GM12878 (cell line): Measurements from ENCODE around the gene SUFU. TPM values are rescaled to one million over a fixed set of nuclear protein-coding genes. Genes with fewer than 3 reads are reported as not detected.

Source experiments
- ATAC-seq: fragments of 200-7000 bp; cut with Tn5 transposase; 3 replicates; pipeline ENCODE4 v1.9.1; 2020; ENCODE audit warnings: mild to moderate bottlenecking, moderate library complexity
- BruUV-seq: library from RNA; stranded (reverse); fragments of 400-500 nt; replicated peaks from 2 replicates; lab custom pipeline; 2021; lab: Mats Ljungman, UMichigan
- CTCF ChIA-PET: fragments of 300-600 bp; sonication (Branson Sonifier 250); formaldehyde crosslinking; extraction: SDS; loops from one replicate; lab custom pipeline; 2021; ENCODE audit warnings: inconsistent platforms; lab: Yijun Ruan, JAX
- POLR2A ChIA-PET: fragments of 350-600 bp; formaldehyde crosslinking; extraction: SDS; loops from one replicate; lab custom pipeline; 2021; ENCODE audit warnings: inconsistent platforms; lab: Charles Lee
- RAD21 ChIA-PET: fragments of 300-600 bp; sonication (Branson Sonifier 250); formaldehyde crosslinking; loops from one replicate; lab custom pipeline; 2023; ENCODE audit warnings: antibody characterized with exemption; ENCODE audit not compliant: unreplicated experiment; lab: Charles Lee
- SMC1A ChIA-PET: fragments of 300-600 bp; sonication (Branson Sonifier 250); formaldehyde crosslinking; loops from one replicate; lab custom pipeline; 2023; ENCODE audit not compliant: unreplicated experiment, uncharacterized antibody; lab: Charles Lee
- DNase-seq: peaks from one replicate; pipeline ENCODE4 v3.0.0-alpha.2; 2011; ENCODE audit warnings: low read depth, low spot score
- FAIRE-seq: peaks from 3 replicates; lab custom pipeline; 2011; peaks lifted over from hg19 to GRCh38; lab: Jason Lieb, UNC
- H2AFZ ChIP-seq: 2 replicates; pipeline ENCODE4 v1.6.0; 2011; ENCODE audit warnings: low read depth, low read length, control low read depth; ENCODE audit not compliant: control insufficient read depth
- H3K27ac ChIP-seq: 2 replicates; pipeline ENCODE4 v1.5.1; 2011; ENCODE audit warnings: control low read depth; ENCODE audit not compliant: control insufficient read depth, insufficient read depth
- H3K27me3 ChIP-seq, 2 experiments: replicated peaks in 1 of 2; 2 replicates each; pipeline versions ENCODE4 v1.6.0 to v1.6.1; 2011; ENCODE audit warnings: low read length in 1 of 2; ENCODE audit not compliant: control insufficient read depth in 2 of 2, insufficient read depth in 2 of 2
- H3K36me3 ChIP-seq, 2 experiments: 2 replicates each; pipeline ENCODE4 v1.5.1; 2011; ENCODE audit warnings: low read length in 1 of 2; ENCODE audit not compliant: control insufficient read depth in 2 of 2, insufficient read depth in 2 of 2
- H3K4me1 ChIP-seq: 2 replicates; pipeline ENCODE4 v1.6.1; 2011; ENCODE audit warnings: mild to moderate bottlenecking, low read length, moderate library complexity, mixed read lengths; ENCODE audit not compliant: control insufficient read depth, insufficient read depth
- H3K4me2 ChIP-seq: 2 replicates; pipeline ENCODE4 v1.6.0; 2011; ENCODE audit warnings: control low read depth; ENCODE audit not compliant: control insufficient read depth, insufficient read depth
- H3K4me3 ChIP-seq: fragments of 200-600 bp; sonication (generic); 2 replicates; pipeline ENCODE4 v1.5.1; 2016
- H3K79me2 ChIP-seq: 2 replicates; pipeline ENCODE4 v1.6.0; 2011; ENCODE audit warnings: low read length; ENCODE audit not compliant: control insufficient read depth, insufficient read depth
- H3K9ac ChIP-seq: 2 replicates; pipeline ENCODE4 v1.8.0; 2011; ENCODE audit warnings: low read length, control low read depth, mixed read lengths; ENCODE audit not compliant: control insufficient read depth, insufficient read depth
- H3K9me3 ChIP-seq: replicated peaks from 3 replicates; pipeline ENCODE4 v1.5.1; 2011; ENCODE audit warnings: mild to moderate bottlenecking, low read length; ENCODE audit not compliant: control insufficient read depth, insufficient read depth
- H4K20me1 ChIP-seq: 2 replicates; pipeline ENCODE4 v1.6.0; 2011; ENCODE audit not compliant: control insufficient read depth, insufficient read depth
- CBX5 ChIP-seq: sonication (generic); IDR thresholded peaks from 2 replicates; pipeline ENCODE4 v1.6.1; 2016; ENCODE audit warnings: low read depth, moderate library complexity, mild to moderate bottlenecking, inconsistent platforms
- CEBPB ChIP-seq, 2 experiments: fragments of 150-350 bp in 1 of 2; IDR thresholded peaks; 2 replicates each; pipeline ENCODE4 v1.6.1; 2012 to 2014; ENCODE audit warnings: low read depth in 2 of 2, low read length in 2 of 2, borderline replicate concordance in 1 of 2, inconsistent platforms in 1 of 2
- POLR2AphosphoS2 ChIP-seq: IDR thresholded peaks from 2 replicates; pipeline ENCODE4 v1.6.1; 2011; ENCODE audit warnings: low read depth, mild to moderate bottlenecking, low read length, improper control_type of control experiment, moderate library complexity
- RAD21 ChIP-seq: IDR thresholded peaks from 2 replicates; pipeline ENCODE4 v1.6.1; 2011; ENCODE audit warnings: mild to moderate bottlenecking, low read depth, low read length, moderate library complexity; ENCODE audit not compliant: insufficient read depth
- RUNX3 ChIP-seq: IDR thresholded peaks from 2 replicates; pipeline ENCODE4 v1.6.1; 2012; ENCODE audit warnings: low read length, inconsistent platforms
- SMC3 ChIP-seq: IDR thresholded peaks from 2 replicates; pipeline ENCODE4 v1.6.1; 2011; ENCODE audit warnings: low read length, improper control_type of control experiment, borderline replicate concordance
- SPI1 ChIP-seq: IDR thresholded peaks from 2 replicates; pipeline ENCODE4 v1.6.1; 2011; ENCODE audit warnings: low read depth, mild to moderate bottlenecking, low read length, moderate library complexity, borderline replicate concordance; ENCODE audit not compliant: insufficient read depth
- ZNF24 ChIP-seq: fragments of 450-650 bp; IDR thresholded peaks from 2 replicates; pipeline ENCODE4 v1.6.1; 2017; ENCODE audit warnings: antibody characterized with exemption, mild to moderate bottlenecking
- WGBS: methylation state at CpG from one replicate; pipeline ENCODE4 v1.1.6; 2016; ENCODE audit warnings: low lambda C conversion rate; ENCODE audit not compliant: insufficient replicate concordance, insufficient coverage; ENCODE audit errors: missing lambda C conversion rate; 5-methylcytosine and 5-hydroxymethylcytosine counted together
- in situ Hi-C: fragments of 300-500 bp; cut with MboI; formaldehyde crosslinking; loops from 9 replicates; pipeline ENCODE4 v1.14.3; 2018; ENCODE audit warnings: mixed read lengths
- intact Hi-C: fragments of 100-400 bp; cut with micrococcal nuclease; formaldehyde crosslinking; loops from one replicate; pipeline ENCODE4 v1.14.2; 2022; ENCODE audit not compliant: unreplicated experiment
- polyA plus RNA-seq, 11 experiments: library from polyadenylated mRNA; depleted of rRNA in 4 of 11; unstranded in 6 of 11; stranded (reverse) in 5 of 11; fragments of >200 nt; fragmentation: Nextera tagmentation in 4 of 11; fragmentation: Illumina TruSeq in 1 of 11; extraction: Ambion mirVana in 4 of 11; extraction: Trizol in 1 of 11; gene quantifications; 1 replicate in 1 of 11; 2 replicates in 10 of 11; pipeline versions ENCODE4 v1.2.1 to v1.2.3, GENCODE V29; 2011 to 2016; ENCODE audit warnings: inconsistent platforms in 2 of 11, missing spikeins in 2 of 11, low read depth in 1 of 11
- total RNA-seq, 4 experiments: library from RNA; depleted of rRNA in 3 of 4; stranded (reverse); fragments of >200 nt in 3 of 4; fragmentation: Illumina TruSeq in 1 of 4; extraction: Trizol in 1 of 4; gene quantifications; 2 replicates each; pipeline versions ENCODE4 v1.2.1 to v1.2.3, GENCODE V29; 2013 to 2021
- TF ChIP-seq, protein P1 (sequence below), 3 experiments: IDR thresholded peaks in 2 of 3; conservative IDR thresholded peaks in 1 of 3; 2 replicates each; pipeline ENCODE4 v1.5.1; 2011; ENCODE audit warnings: low read depth in 3 of 3, low read length in 3 of 3, mild to moderate bottlenecking in 3 of 3, control low read depth in 2 of 3, moderate library complexity in 2 of 3, inconsistent platforms in 1 of 3, mixed read lengths in 1 of 3; ENCODE audit not compliant: control insufficient read depth in 2 of 3, insufficient read depth in 1 of 3; ENCODE audit errors: extremely low read depth in 1 of 3

The SUFU gene
- total and polyA plus RNA-seq, 10 of the 15 experiments (the other 5 are each of a cell fraction or from before 2014, with no cell fraction given): 0.68 to 7.7 (median 2.4) TPM

DNA sequence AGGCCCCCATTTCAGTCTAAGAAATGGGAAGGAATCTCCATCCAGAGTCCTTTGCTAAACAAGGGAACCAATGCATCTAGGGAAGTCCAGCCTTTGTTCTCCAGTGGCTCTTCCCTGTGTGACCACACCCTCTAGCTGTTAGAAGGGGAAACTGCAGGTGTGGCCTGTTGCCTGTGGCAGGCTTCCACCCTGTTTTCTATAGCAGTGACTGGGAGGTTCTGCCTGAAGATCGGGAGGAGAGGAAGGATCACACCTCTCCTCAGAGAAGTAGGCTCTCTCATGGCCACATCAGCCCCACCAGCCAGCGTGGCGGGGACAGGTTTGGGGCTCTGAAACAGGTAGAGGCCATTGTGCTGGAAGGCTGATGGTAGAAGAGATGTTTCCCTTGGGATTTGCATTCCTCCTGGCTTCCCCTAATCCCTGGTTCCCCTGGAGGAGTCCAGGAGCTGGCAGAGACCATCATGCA is 92.8 kb downstream of the SUFU start:
- Histone ChIP-seq H3K27me3 (no peaks in the 10 kb centered on the region), H3K4me1 (no peaks in the 10 kb centered on the region), H3K27ac (no peak overlapping the region), H4K20me1 (no peaks in the 10 kb centered on the region), H3K9me3 (no peaks in the 10 kb centered on the region), H2AFZ (no peak overlapping the region), H3K36me3 (peaks cover 2 to 9% of the 10 kb centered on the region in 2 experiments; a peak in 2 of 4 replicates), H3K4me3 (no peak overlapping the region), H3K9ac (no peak overlapping the region), H3K79me2 (no peaks in the 10 kb centered on the region), H3K4me2 (no peak overlapping the region)
- SMC1A ChIA-PET: interaction anchor here (1.2 to 1.6 kb wide), 3 partner anchors 12 to 117 kb away, joined by 3 to 5 read pairs (median 3); no protein-coding TSS in a partner anchor
- RAD21 ChIA-PET: interaction anchor here (0.6 to 1.7 kb wide), 6 partner anchors 73 to 646 kb away, joined by 3 to 5 read pairs (median 4); partner anchors contain the start of gene SUFU
- CTCF ChIA-PET: interaction anchor here (0.6 to 6.3 kb wide), 19 partner anchors 9 to 367 kb away, joined by 3 to 40 read pairs (median 3); partner anchors contain the start of genes ACTR1A and SUFU
- FAIRE-seq (peak; percentile 66), ATAC-seq (peak; percentile 91), DNase-seq (no peak)
- no TSS peak for BruUV-seq
- no peak for TF ChIP-seq POLR2AphosphoS2
- TF ChIP-seq SMC3: peak; percentile 48
- TF ChIP-seq CEBPB (IDR thresholded peaks at IDR 0.05; ENCODE audit: borderline replicate concordance in 1 of 2, low read depth in 2 of 2, low read length in 2 of 2): no peak
- no peak for TF ChIP-seq CBX5
- peak; percentile 37; the same call in 1 of the 2 replicates for TF ChIP-seq RUNX3
- TF ChIP-seq ZNF24: no peak
- TF ChIP-seq, protein P1, sequence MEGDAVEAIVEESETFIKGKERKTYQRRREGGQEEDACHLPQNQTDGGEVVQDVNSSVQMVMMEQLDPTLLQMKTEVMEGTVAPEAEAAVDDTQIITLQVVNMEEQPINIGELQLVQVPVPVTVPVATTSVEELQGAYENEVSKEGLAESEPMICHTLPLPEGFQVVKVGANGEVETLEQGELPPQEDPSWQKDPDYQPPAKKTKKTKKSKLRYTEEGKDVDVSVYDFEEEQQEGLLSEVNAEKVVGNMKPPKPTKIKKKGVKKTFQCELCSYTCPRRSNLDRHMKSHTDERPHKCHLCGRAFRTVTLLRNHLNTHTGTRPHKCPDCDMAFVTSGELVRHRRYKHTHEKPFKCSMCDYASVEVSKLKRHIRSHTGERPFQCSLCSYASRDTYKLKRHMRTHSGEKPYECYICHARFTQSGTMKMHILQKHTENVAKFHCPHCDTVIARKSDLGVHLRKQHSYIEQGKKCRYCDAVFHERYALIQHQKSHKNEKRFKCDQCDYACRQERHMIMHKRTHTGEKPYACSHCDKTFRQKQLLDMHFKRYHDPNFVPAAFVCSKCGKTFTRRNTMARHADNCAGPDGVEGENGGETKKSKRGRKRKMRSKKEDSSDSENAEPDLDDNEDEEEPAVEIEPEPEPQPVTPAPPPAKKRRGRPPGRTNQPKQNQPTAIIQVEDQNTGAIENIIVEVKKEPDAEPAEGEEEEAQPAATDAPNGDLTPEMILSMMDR (IDR thresholded peaks at IDR 0.05 in 2 of 3, conservative IDR thresholded peaks at IDR 0.05 in 1 of 3; ENCODE audit: control insufficient read depth in 2 of 3, extremely low read depth in 1 of 3, insufficient read depth in 1 of 3, low read depth in 3 of 3, low read length in 3 of 3): peak; percentile 89 to 92 (median 89); a peak in 5 of 6 replicates
- TF ChIP-seq SPI1: no peak
- peak; percentile 72 for TF ChIP-seq RAD21
- POLR2A ChIA-PET: no interaction called here
- intact Hi-C loops (loop anchor here (5.0 kb wide), 1 partner anchor 94 kb away; the partner anchor contains the start of genes ACTR1A and SUFU), in situ Hi-C loops (no loop called here)
- 38% methylated on average over 3 of the region's 3 CpGs for WGBS
